Activated T-cell treated with anti-CD3 and anti-CD28 coated beads for 1 hour (primary cell): ENCODE measurements around the gene CCND3.
A peak's percentile ranks its signal among the peaks of the same experiment; 100 is the strongest.

Source experiments
- DNase-seq: peaks from one replicate; pipeline ENCODE4 v3.0.0-alpha.2; 2020; ENCODE audit warnings: low read depth

The CCND3 gene

GRCh38 chr6:41941280-41942066 lies at the start of gene CCND3:
Gene CCND3 (minus strand): TSS chr6:41941808. CDS start chr6:41941649, 159 bp downstream.
- DNase-seq = peak; percentile 77

DNA sequence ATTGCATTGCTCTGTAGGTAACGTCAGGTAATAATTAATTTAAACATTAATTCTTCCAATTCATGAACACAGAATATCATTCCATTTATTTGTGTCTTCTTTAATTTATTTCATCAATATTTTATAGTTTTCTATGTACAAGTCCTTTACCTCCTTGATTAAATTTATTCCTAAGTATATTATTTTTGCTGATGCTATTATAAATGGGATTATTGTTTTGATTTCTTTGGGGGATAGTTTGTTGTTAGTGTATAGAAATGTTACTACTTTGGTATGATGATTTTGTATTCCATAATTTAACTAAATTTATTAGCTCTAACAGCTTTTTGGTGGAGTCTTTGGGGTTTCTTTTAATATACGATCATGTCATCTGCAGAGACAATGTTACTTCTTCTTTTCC lies 44.7 kb upstream of the CCND3 start:
- DNase-seq = no peak

GRCh38 chr6:41984623-41985022 lies 43.0 kb upstream of the CCND3 start:
- no peak for DNase-seq

- DNase-seq = no peak
These were observed 35.3 kb upstream of the CCND3 start for GRCh38 chr6:41976794-41977484.

DNA sequence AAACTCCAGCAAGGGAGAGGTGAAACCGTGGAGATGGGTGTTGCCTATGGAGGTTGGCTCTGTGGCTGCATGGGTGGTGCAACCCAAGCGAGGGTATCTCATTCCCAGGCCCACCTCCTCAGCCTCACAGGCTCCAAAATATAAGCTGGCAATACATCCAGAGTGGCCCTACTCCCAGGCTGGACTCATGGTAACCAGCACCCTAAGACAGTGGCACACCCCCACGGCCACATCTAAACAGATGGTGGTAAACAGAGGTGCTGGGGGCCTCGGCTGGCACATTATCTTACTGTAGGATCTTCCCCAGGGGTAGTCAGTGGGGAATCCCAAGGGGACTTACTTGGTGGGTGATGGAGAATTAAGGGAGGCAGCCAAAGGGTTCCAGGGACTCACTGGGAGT lies 33.7 kb upstream of the CCND3 start:
- no peak for DNase-seq

DNA sequence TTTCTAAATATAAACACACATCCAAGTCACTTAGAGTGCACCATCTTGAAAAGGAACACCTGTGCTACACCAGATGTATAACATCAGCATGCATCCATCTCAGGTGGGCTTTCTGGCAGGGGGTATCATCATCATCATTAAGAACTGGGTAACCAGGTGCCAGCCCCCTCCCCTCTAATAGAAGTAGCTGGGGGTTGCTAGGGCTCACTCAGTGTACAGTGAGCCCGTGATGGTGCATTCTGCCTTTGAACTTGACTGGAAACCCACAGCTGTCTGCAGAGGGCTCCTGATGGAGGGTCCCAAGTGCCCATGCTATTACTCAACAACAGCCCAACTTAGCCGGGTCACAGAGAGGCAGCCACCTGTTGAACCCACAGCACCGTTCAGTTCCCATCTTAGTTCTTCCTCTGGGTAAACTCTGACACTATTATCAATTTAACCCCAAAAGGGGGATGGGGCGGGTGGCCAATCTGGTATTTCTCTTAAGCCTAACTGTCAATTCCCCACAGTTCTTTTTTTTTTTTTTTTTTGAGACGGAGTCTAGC lies 32.7 kb upstream of the CCND3 start:
- DNase-seq = no peak

DNA sequence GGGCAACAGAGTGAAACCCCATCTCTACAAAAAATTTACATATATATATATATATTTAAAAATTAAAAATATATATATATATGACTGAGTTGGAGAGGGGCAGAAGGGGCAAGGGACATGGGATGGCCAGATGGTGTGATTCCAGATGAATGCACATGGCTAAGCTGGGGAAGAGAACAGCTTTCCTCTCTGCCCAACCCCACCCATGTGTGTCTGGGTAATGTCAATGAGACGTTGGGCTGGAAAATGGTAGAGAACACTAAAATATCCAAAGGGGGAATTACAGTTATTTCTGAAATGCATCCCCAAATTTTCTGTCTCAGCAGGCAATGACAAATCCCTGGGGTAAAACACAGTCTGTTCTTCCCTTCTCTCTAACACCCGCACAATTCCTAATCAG lies 31.2 kb upstream of the CCND3 start:
- DNase-seq = no peak

- no peak for DNase-seq
These were observed 28.8 kb upstream of the CCND3 start for GRCh38 chr6:41970436-41970846.

- no peak for DNase-seq
These were observed 26.0 kb upstream of the CCND3 start for GRCh38 chr6:41967312-41968287.

DNA sequence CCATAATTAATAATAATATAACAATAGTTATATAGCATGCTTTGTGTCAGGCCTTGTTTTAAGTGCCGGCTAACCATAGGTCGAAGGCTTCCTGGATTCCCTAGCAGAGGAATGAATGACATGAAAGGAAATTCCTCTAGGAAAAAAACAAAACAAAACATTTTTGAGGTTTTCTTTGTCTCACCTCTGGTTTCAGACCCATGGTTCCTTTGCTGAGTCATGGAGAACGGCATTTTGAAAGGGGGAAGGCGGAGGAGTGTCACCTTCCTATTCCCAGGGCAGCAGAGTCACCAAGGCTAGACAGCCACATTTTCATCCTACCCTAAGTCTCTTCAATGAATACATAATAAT lies 25.3 kb upstream of the CCND3 start:
- no peak for DNase-seq

DNA sequence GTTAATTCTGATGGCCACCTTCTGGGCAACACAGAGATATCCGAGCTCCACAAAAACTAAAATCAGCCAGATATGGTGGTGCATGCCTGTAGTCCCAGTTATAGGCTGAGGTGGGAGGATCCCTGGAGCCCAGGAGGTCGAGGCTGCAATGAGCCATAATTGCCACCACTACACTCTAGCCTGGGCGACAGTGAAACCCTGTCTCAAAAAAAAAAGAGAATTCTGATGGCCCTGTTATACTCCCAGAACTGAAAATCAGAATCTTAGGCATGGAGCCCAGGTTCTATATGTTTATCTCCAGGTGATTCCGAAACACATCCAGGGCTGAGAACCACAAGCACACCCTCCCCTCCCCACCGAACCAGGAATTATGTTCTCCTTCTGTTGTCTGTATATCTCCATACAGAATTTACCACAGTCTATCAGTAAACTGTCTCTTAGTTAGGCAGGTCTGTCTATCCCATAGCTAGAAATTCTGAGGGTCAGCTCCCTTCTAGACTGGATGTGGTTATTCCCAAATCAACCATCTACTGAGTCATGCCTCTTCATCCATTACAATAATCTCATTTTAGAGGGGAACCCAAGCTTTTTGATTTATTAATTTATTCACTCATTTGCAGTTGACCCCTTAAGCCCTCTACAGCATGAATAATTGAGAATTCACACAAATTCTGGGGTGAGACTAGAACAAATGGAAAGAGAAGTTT lies 24.8 kb upstream of the CCND3 start:
- no peak for DNase-seq

DNA sequence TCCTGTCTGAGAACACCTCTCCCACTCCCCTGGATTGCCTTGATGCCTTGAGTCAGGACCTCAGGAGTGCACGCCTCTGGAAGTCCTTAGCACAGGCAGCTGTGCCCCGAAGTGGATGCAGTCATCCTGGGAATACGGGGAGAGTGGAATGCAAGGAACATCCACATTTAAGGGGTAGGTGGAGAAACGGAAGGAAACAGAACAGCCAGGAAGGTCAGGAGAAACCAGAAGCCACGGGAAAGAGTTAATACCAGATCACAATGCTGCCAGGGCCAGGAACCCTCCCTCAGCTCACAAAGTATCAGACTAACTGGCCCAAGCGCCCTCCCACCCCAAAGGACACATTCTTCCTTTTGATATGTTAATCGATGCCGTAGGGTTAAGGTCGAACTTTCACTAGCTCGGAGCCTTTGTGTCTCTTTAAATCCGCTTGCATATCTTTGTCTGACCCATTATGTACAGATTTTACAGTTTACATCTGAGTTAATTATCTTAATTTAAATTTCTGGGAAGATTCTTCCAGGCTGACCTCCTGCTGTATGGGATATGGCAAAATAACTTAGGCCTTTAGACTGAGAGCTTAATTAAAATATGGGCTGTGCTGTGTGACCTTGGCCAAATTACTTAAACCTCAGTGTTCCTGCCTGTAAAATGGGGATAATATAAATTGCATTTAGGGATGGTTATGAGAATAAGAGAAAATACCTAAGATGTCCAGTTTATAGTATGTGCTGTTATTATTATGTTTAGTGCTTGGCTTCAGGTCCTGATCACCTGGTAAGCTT lies 24.0 kb upstream of the CCND3 start:
- DNase-seq = no peak

DNA sequence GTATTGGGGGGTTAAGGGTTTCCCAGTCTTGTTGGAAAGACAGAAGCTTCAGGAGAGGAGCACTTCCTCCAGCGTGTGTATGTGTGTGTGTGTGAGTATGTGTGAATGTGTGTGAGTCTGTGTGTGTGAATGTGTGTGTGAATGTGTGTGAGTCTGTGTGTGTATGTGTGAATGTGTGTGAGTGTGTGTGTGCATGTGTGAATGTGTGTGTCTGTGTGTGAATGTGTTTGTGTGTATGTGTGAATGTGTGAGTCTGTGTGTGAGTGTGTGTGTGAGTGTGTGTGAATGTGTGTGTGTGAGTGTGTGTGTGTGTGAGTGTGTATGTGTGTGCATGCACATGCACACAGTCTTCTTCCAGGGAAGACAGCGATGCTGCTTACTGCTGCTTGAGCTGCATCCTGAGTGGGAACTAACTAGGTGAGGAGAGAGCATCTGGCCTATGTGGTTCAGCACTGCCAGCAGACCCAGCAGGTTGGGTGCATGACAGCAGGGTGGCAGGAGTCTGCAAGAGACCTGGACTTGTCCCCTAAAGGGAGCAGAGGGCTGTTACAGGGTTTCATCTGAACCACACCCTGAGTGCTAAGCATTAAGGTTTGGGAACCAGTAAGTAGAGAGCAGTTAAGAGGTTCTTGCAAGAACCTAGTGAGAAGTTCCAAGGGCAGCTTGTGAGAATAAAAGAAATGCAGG lies 22.7 kb upstream of the CCND3 start:
- DNase-seq = no peak

DNA sequence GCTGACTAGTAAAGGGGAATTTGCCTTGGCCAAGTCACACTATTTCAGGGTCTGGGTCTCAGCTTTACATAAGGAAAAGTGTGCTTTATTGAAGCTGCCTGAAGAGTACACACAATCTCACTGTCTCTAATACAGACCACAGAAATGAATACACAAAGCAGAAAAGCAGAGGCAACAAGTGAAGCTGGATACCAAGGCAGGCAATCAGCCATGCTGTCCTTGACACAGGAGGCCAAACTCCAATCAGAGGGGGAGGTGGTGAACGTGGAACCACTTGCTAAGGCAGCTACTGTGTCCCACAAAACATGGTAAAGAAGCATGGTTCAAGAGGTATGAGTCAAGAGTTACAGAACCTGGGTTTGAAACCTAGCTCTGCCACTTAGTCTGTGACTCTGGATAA lies 21.8 kb upstream of the CCND3 start:
- DNase-seq = no peak

DNA sequence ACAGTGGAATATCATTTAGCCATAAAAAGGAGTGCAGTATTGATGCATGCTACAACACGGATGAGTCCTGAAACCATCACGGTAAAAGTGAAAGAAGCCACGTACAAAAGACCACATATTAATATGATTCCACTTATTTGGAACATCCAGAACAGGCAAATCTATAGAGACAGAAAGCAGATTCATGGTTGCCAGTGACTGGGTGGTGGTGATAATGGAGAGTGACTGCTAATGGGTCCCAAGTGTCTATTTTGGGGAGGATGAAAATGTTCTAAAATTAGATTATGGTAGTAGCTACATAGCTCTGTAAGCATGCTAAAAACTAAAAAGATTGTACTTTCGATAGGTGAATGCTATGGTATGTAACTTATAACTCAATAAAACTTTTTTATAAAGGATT lies 18.4 kb upstream of the CCND3 start:
- DNase-seq = no peak

- no peak for DNase-seq
These were observed 16.6 kb upstream of the CCND3 start for GRCh38 chr6:41958022-41958856.

DNA sequence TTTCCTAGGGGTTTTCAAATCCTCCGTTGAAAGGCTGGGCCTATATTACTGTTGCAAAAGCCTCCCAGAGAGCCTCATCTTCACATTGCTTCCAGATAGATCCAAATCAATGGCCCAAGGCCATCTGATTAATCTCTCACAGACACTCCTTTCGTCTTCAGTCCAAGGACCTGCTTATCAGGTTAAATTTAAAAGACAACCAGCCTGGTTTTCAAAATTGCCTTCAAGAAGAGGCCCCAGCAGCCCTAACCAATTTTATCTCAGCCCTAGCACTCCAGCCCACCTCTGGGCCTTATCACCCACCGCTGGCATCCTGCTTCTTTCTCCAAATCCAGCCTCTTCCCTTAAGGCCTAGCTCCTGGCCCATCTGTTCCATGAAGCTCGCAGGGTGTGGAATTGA lies 15.5 kb upstream of the CCND3 start:
- DNase-seq = no peak

DNA sequence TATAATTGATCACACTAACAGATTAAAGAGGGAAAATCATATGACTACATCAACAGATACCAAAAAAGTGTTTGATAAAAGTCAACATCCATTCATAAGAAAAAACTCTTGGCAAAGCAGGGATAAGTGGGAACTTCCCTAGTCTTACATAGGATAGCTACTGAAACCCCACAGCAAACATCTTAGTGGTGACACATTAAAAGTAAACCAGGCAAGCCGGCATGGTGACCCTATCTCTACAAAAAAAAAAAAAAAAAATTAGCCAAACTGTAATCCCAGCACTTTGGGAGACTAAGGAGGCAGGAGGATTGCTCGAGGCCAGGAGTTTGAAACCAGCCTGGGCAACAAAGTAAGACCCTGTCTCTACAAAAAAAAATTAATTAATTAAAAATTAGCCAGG lies 13.8 kb upstream of the CCND3 start:
- DNase-seq = no peak

GRCh38 chr6:41954668-41955067 lies 13.1 kb upstream of the CCND3 start:
- DNase-seq = no peak
